SK-N-SH (cell line): ENCODE data around the gene ZHX3. TPM values are rescaled to one million over a fixed set of nuclear protein-coding genes. Genes with fewer than 3 reads are reported as not detected.

Experiments used
- CTCF ChIA-PET: fragments of 300-600, 350-600 bp; formaldehyde crosslinking; extraction: SDS; loops from one replicate; lab custom pipeline; 2021; lab: Yijun Ruan, JAX
- POLR2A ChIA-PET: fragments of 350-600 bp; sonication (Branson Sonifier 250); formaldehyde crosslinking; extraction: SDS; loops from one replicate; lab custom pipeline; 2020; ENCODE audit warnings: antibody characterized with exemption, inconsistent platforms; lab: Yijun Ruan, JAX
- DNase-seq: peaks from one replicate; pipeline ENCODE4 v3.0.0; 2012
- H2AFZ ChIP-seq: fragments of 200-600 bp; sonication (generic); 2 replicates; pipeline ENCODE4 v1.8.1; 2016; ENCODE audit warnings: antibody characterized with exemption, mild to moderate bottlenecking, low read depth
- H3F3A ChIP-seq: fragments of 200-600 bp; sonication (generic); replicated peaks from 2 replicates; pipeline ENCODE3; 2016; ENCODE audit warnings: antibody characterized with exemption, mild to moderate bottlenecking; ENCODE audit not compliant: insufficient read depth
- H3K27ac ChIP-seq, 2 experiments: fragments of 200-500 bp in 1 of 2; fragments of 200-600 bp in 1 of 2; sonication (Bioruptor generic) in 1 of 2; sonication (generic), shearing (Covaris generic) in 1 of 2; 2 replicates each; pipeline versions ENCODE4 v1.5.1 to v1.6.1; 2014 to 2016; ENCODE audit warnings: low read depth in 2 of 2, inconsistent platforms in 1 of 2, low read length in 1 of 2, mild to moderate bottlenecking in 1 of 2, mixed read lengths in 1 of 2
- H3K27me3 ChIP-seq: fragments of 200-600 bp; sonication (generic), shearing (Covaris generic); 2 replicates; pipeline ENCODE4 v1.6.1; 2016; ENCODE audit warnings: mixed run types; ENCODE audit not compliant: insufficient read depth
- H3K36me3 ChIP-seq, 2 experiments: fragments of 200-500 bp in 1 of 2; fragments of 200-600 bp in 1 of 2; sonication (Bioruptor generic) in 1 of 2; sonication (generic) in 1 of 2; replicated peaks in 1 of 2; 2 replicates each; pipeline versions ENCODE3 to v1.5.1; 2014 to 2016; ENCODE audit warnings: low read length in 1 of 2, mild to moderate bottlenecking in 1 of 2; ENCODE audit not compliant: insufficient read depth in 2 of 2, control insufficient read depth in 1 of 2
- H3K4me1 ChIP-seq, 2 experiments: fragments of 200-500 bp in 1 of 2; fragments of 200-600 bp in 1 of 2; sonication (Bioruptor generic) in 1 of 2; sonication (generic), shearing (Covaris generic) in 1 of 2; 2 replicates each; pipeline versions ENCODE4 v1.5.1 to v1.6.1; 2014 to 2016; ENCODE audit warnings: low read depth in 1 of 2, low read length in 1 of 2, mixed run types in 1 of 2; ENCODE audit not compliant: insufficient read depth in 2 of 2, control insufficient read depth in 1 of 2
- H3K4me2 ChIP-seq: fragments of 200-600 bp; sonication (generic), shearing (Covaris generic); 2 replicates; pipeline ENCODE4 v1.6.1; 2017; ENCODE audit warnings: mixed run types
- H3K4me3 ChIP-seq, 2 experiments: fragments of 200-500 bp in 1 of 2; fragments of 200-600 bp in 1 of 2; sonication (Bioruptor generic) in 1 of 2; sonication (generic), shearing (Covaris generic) in 1 of 2; 2 replicates each; pipeline versions ENCODE4 v1.5.1 to v1.8.1; 2014 to 2016; ENCODE audit warnings: low read depth in 2 of 2, inconsistent platforms in 1 of 2, low read length in 1 of 2, mild to moderate bottlenecking in 1 of 2, mixed read lengths in 1 of 2, moderate library complexity in 1 of 2
- H3K79me2 ChIP-seq: fragments of 200-600 bp; sonication (generic); 2 replicates; pipeline ENCODE4 v1.8.1; 2017; ENCODE audit warnings: mild to moderate bottlenecking; ENCODE audit not compliant: insufficient read depth
- H3K9ac ChIP-seq: fragments of 200-600 bp; sonication (generic); 2 replicates; pipeline ENCODE4 v1.6.1; 2017; ENCODE audit warnings: mixed run types
- H3K9me2 ChIP-seq: fragments of 200-600 bp; sonication (generic); 2 replicates; pipeline ENCODE4 v1.6.1; 2017; ENCODE audit warnings: mixed run types
- H3K9me3 ChIP-seq: fragments of 200-600 bp; sonication (generic); 2 replicates; pipeline ENCODE4 v1.6.1; 2017; ENCODE audit warnings: mixed run types, mild to moderate bottlenecking, moderate library complexity
- H4K20me1 ChIP-seq: fragments of 200-600 bp; sonication (generic); 2 replicates; pipeline ENCODE4 v1.6.1; 2017; ENCODE audit warnings: mild to moderate bottlenecking, mixed run types; ENCODE audit not compliant: insufficient read depth
- CHD2 ChIP-seq: fragments of 150-350 bp; IDR thresholded peaks from 2 replicates; pipeline ENCODE4 v1.6.1; 2018; ENCODE audit warnings: low read length; ENCODE audit not compliant: partially characterized antibody
- ELF1 ChIP-seq: IDR thresholded peaks from 2 replicates; pipeline ENCODE4 v1.4.0; 2012
- EP300 ChIP-seq, 2 experiments: IDR thresholded peaks; 2 replicates each; pipeline versions ENCODE4 v1.4.0 to v1.6.1; 2012; ENCODE audit warnings: borderline replicate concordance in 1 of 2, low read depth in 1 of 2, low read length in 1 of 2
- EZH2phosphoT487 ChIP-seq: fragments of 200-600 bp; sonication (generic); IDR thresholded peaks from 2 replicates; pipeline ENCODE4 v1.6.1; 2017; ENCODE audit warnings: low read depth, mixed run types, mild to moderate bottlenecking, antibody characterized with exemption, moderate library complexity, borderline replicate concordance
- GABPA ChIP-seq: IDR thresholded peaks from 2 replicates; pipeline ENCODE4 v1.4.0; 2012; ENCODE audit warnings: low read depth, mild to moderate bottlenecking
- JUND ChIP-seq: IDR thresholded peaks from 2 replicates; pipeline ENCODE4 v1.4.0; 2012
- MEF2A ChIP-seq: IDR thresholded peaks from 2 replicates; pipeline ENCODE4 v1.4.0; 2012; ENCODE audit warnings: low read depth, borderline replicate concordance
- NFIC ChIP-seq: IDR thresholded peaks from 2 replicates; pipeline ENCODE4 v1.4.0; 2012; ENCODE audit warnings: borderline replicate concordance
- RXRA ChIP-seq: IDR thresholded peaks from 2 replicates; pipeline ENCODE4 v1.4.0; 2012; ENCODE audit warnings: low read depth, mild to moderate bottlenecking, borderline replicate concordance
- TAF1 ChIP-seq: IDR thresholded peaks from 2 replicates; pipeline ENCODE4 v1.6.1; 2012; ENCODE audit warnings: low read depth, mild to moderate bottlenecking, low read length, moderate library complexity, borderline replicate concordance
- TEAD4 ChIP-seq: IDR thresholded peaks from 2 replicates; pipeline ENCODE4 v1.4.0; 2012; ENCODE audit warnings: mild to moderate bottlenecking, borderline replicate concordance; ENCODE audit not compliant: insufficient read depth
- YY1 ChIP-seq: IDR thresholded peaks from 2 replicates; pipeline ENCODE4 v1.4.0; 2012; ENCODE audit warnings: low read depth, mild to moderate bottlenecking
- WGBS: methylation state at CpG from one replicate; pipeline ENCODE4 v1.1.6; 2017; ENCODE audit warnings: low lambda C conversion rate; 5-methylcytosine and 5-hydroxymethylcytosine counted together
- polyA plus RNA-seq, 3 experiments: library from polyadenylated mRNA; depleted of rRNA; stranded (reverse); fragments of >200 nt; gene quantifications; 2 replicates each; pipeline ENCODE4 v1.2.3, GENCODE V29; 2012
- TF ChIP-seq, protein P1 (sequence below): IDR thresholded peaks from 2 replicates; pipeline ENCODE4; 2012
- TF ChIP-seq, protein P2 (sequence below): IDR thresholded peaks from 2 replicates; pipeline ENCODE4 v1.4.0; 2012; ENCODE audit warnings: low read depth, borderline replicate concordance
- TF ChIP-seq, protein P3 (sequence below): IDR thresholded peaks from 2 replicates; pipeline ENCODE4 v1.4.0; 2012; ENCODE audit warnings: low read depth, borderline replicate concordance
- TF ChIP-seq, protein P4 (sequence below): IDR thresholded peaks from 2 replicates; pipeline ENCODE4 v1.6.1; 2012; ENCODE audit warnings: mild to moderate bottlenecking, low read depth, low read length, moderate library complexity
- TF ChIP-seq, protein P5 (sequence below): fragments of 150-350 bp; IDR thresholded peaks from 2 replicates; pipeline ENCODE4 v1.6.1; 2016; ENCODE audit warnings: mild to moderate bottlenecking, low read depth, low read length
- TF ChIP-seq, protein P6 (sequence below): IDR thresholded peaks from 2 replicates; pipeline ENCODE4 v1.4.0; 2012; ENCODE audit warnings: low read depth

The ZHX3 gene
- polyA plus RNA-seq, 1 of the 3 experiments (the other 2 are of a cell fraction) = 6.0 TPM

DNA sequence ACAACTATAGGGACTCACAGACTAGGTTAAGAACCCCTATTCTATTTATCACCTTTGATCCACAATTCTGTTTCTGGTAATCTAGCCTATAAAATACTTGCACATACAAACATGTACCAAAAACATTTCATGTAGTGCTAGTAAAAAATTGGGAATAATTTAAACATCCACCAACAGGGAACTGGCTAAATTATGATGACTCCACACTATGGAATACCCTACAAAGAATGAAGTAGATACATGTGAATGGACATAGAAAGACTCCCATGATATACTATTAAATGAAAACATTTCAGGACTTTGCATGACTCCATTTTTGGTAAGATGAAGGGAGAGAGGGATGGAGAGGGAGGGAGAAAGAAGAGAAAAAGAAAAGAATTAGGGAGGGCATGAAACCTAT, 58.2 kb downstream of the ZHX3 start (continued):
- TF ChIP-seq, protein P1, sequence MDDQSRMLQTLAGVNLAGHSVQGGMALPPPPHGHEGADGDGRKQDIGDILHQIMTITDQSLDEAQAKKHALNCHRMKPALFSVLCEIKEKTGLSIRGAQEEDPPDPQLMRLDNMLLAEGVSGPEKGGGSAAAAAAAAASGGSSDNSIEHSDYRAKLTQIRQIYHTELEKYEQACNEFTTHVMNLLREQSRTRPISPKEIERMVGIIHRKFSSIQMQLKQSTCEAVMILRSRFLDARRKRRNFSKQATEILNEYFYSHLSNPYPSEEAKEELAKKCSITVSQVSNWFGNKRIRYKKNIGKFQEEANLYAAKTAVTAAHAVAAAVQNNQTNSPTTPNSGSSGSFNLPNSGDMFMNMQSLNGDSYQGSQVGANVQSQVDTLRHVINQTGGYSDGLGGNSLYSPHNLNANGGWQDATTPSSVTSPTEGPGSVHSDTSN = no peak
- no peak for TF ChIP-seq CHD2
- no peak for TF ChIP-seq JUND
- no peak for TF ChIP-seq GABPA
- TF ChIP-seq, protein P2, sequence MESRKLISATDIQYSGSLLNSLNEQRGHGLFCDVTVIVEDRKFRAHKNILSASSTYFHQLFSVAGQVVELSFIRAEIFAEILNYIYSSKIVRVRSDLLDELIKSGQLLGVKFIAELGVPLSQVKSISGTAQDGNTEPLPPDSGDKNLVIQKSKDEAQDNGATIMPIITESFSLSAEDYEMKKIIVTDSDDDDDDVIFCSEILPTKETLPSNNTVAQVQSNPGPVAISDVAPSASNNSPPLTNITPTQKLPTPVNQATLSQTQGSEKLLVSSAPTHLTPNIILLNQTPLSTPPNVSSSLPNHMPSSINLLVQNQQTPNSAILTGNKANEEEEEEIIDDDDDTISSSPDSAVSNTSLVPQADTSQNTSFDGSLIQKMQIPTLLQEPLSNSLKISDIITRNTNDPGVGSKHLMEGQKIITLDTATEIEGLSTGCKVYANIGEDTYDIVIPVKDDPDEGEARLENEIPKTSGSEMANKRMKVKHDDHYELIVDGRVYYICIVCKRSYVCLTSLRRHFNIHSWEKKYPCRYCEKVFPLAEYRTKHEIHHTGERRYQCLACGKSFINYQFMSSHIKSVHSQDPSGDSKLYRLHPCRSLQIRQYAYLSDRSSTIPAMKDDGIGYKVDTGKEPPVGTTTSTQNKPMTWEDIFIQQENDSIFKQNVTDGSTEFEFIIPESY = no peak

DNA sequence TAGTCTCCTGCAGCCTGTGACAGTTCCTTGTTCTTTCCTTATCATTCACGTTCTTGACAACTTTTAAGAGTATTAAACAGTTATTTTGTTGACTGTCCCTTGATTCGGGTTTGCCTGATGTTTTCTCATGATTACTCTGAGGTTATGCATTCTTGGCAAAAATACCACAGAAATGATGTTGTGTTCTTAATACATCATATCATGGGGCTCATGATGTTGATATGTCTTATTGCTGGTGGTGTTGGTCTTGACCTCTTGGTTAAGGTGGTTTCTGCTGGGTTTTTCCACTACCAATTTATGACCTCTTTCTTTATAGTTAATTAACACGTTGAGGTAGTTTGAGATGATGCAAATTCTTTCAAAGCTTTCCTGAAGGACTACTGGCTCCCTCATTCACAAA, 59.1 kb downstream of the ZHX3 start:
- POLR2A ChIA-PET = no interaction called here
- no peak for DNase-seq
- Histone ChIP-seq H3F3A (no peaks in the 10 kb centered on the region), H2AFZ (no peak overlapping the region), H3K4me1 (no peaks in the 10 kb centered on the region; a peak in 1 of 4 replicates), H3K9ac (no peak overlapping the region), H3K4me2 (no peak overlapping the region), H4K20me1 (no peaks in the 10 kb centered on the region), H3K9me2 (no peaks in the 10 kb centered on the region), H3K27ac (no peak overlapping the region), H3K79me2 (peaks cover 6% of the 10 kb centered on the region; the same call in 1 of the 2 replicates), H3K4me3 (no peak overlapping the region), H3K36me3 (no peaks in the 10 kb centered on the region), H3K9me3 (no peaks in the 10 kb centered on the region), H3K27me3 (no peaks in the 10 kb centered on the region)
- CTCF ChIA-PET = interaction anchor here (1.1 to 1.7 kb wide), 3 partner anchors 81 to 163 kb away, joined by 3 to 5 read pairs (median 3); no protein-coding TSS in a partner anchor
- TF ChIP-seq CHD2 (no peak), TEAD4 (no peak), ELF1 (no peak), JUND (no peak), YY1 (no peak), EP300 (IDR thresholded peaks at IDR 0.05; ENCODE audit: borderline replicate concordance in 1 of 2, low read depth in 1 of 2, low read length in 1 of 2) (no peak), NFIC (no peak), EZH2phosphoT487 (no peak), MEF2A (no peak), RXRA (no peak), TAF1 (no peak)
- TF ChIP-seq, protein P3, sequence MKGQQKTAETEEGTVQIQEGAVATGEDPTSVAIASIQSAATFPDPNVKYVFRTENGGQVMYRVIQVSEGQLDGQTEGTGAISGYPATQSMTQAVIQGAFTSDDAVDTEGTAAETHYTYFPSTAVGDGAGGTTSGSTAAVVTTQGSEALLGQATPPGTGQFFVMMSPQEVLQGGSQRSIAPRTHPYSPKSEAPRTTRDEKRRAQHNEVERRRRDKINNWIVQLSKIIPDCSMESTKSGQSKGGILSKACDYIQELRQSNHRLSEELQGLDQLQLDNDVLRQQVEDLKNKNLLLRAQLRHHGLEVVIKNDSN = no peak
- TF ChIP-seq, protein P4, sequence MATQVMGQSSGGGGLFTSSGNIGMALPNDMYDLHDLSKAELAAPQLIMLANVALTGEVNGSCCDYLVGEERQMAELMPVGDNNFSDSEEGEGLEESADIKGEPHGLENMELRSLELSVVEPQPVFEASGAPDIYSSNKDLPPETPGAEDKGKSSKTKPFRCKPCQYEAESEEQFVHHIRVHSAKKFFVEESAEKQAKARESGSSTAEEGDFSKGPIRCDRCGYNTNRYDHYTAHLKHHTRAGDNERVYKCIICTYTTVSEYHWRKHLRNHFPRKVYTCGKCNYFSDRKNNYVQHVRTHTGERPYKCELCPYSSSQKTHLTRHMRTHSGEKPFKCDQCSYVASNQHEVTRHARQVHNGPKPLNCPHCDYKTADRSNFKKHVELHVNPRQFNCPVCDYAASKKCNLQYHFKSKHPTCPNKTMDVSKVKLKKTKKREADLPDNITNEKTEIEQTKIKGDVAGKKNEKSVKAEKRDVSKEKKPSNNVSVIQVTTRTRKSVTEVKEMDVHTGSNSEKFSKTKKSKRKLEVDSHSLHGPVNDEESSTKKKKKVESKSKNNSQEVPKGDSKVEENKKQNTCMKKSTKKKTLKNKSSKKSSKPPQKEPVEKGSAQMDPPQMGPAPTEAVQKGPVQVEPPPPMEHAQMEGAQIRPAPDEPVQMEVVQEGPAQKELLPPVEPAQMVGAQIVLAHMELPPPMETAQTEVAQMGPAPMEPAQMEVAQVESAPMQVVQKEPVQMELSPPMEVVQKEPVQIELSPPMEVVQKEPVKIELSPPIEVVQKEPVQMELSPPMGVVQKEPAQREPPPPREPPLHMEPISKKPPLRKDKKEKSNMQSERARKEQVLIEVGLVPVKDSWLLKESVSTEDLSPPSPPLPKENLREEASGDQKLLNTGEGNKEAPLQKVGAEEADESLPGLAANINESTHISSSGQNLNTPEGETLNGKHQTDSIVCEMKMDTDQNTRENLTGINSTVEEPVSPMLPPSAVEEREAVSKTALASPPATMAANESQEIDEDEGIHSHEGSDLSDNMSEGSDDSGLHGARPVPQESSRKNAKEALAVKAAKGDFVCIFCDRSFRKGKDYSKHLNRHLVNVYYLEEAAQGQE = no peak
- TF ChIP-seq, protein P5, sequence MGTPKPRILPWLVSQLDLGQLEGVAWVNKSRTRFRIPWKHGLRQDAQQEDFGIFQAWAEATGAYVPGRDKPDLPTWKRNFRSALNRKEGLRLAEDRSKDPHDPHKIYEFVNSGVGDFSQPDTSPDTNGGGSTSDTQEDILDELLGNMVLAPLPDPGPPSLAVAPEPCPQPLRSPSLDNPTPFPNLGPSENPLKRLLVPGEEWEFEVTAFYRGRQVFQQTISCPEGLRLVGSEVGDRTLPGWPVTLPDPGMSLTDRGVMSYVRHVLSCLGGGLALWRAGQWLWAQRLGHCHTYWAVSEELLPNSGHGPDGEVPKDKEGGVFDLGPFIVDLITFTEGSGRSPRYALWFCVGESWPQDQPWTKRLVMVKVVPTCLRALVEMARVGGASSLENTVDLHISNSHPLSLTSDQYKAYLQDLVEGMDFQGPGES = no peak
- TF ChIP-seq, protein P6, sequence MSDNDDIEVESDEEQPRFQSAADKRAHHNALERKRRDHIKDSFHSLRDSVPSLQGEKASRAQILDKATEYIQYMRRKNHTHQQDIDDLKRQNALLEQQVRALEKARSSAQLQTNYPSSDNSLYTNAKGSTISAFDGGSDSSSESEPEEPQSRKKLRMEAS = no peak
- WGBS = 86% methylated on average over 3 of the region's 3 CpGs
